GM12873 (cell line): ENCODE results near the gene REXO4.

Experiments
- CTCF ChIP-seq: IDR thresholded peaks from 2 replicates; pipeline ENCODE4 v1.5.1; 2012; ENCODE audit warnings: low read depth, mild to moderate bottlenecking, moderate library complexity, low read length, control low read depth; ENCODE audit not compliant: insufficient read depth; ENCODE audit errors: missing control alignments

REXO4 gene

GRCh38 chr9:133460405-133461175 lies 42.8 kb upstream of the REXO4 start:
- TF ChIP-seq CTCF, result no peak

- TF ChIP-seq CTCF, result no peak
Observed at GRCh38 chr9:133459476-133460404, 41.9 kb upstream of the REXO4 start, which contains the start of gene CACFD1. TSS of gene CACFD1 (plus strand) at chr9:133459978. CDS start at chr9:133460067, 89 bp downstream.

- TF ChIP-seq CTCF, result no peak
Observed at GRCh38 chr9:133458643-133459312, 41.0 kb upstream of the REXO4 start.

GRCh38 chr9:133457748-133458147 lies 39.9 kb upstream of the REXO4 start:
- TF ChIP-seq CTCF, result no peak

GRCh38 chr9:133457233-133457632 lies 39.4 kb upstream of the REXO4 start:
- TF ChIP-seq CTCF, result no peak

GRCh38 chr9:133456409-133456808 lies 38.6 kb upstream of the REXO4 start:
- peak; percentile 34 for TF ChIP-seq CTCF
